Brain microvascular endothelial cell (primary cell): ENCODE results near the gene CHPT1.

Source experiments
- DNase-seq: peaks from one replicate; pipeline ENCODE4 v3.0.0-alpha.2; 2020
- H3K27ac ChIP-seq: fragments of 250-450 bp; sonication (Bioruptor Pico); 2 replicates; pipeline ENCODE4 v1.5.1; 2020; ENCODE audit warnings: mild to moderate bottlenecking, moderate library complexity
- H3K27me3 ChIP-seq: fragments of 250-450 bp; sonication (Bioruptor Pico); replicated peaks from 2 replicates; pipeline ENCODE4 v1.5.1; 2020; ENCODE audit warnings: mild to moderate bottlenecking
- H3K36me3 ChIP-seq: fragments of 250-450 bp; sonication (Bioruptor Pico); replicated peaks from 2 replicates; pipeline ENCODE4 v1.5.1; 2020; ENCODE audit warnings: mild to moderate bottlenecking
- H3K4me3 ChIP-seq: 2 replicates; pipeline ENCODE4 v1.5.1; 2011; ENCODE audit warnings: low read depth, mild to moderate bottlenecking, control low read depth, low read length, moderate library complexity
- CTCF ChIP-seq: IDR thresholded peaks from 2 replicates; pipeline ENCODE4 v1.5.1; 2011; ENCODE audit warnings: low read depth, mild to moderate bottlenecking, moderate library complexity, low read length, control low read depth, inconsistent platforms; ENCODE audit errors: missing control alignments
- in situ Hi-C: cut with HindIII; loops from 2 replicates; pipeline ENCODE4 v1.10.0; 2017; ENCODE audit warnings: low sequenced_read_pairs, low pct_ligation_motif_present

CHPT1 gene

GRCh38 chr12:101743242-101743641 is 45.8 kb downstream of the CHPT1 start:
- H3K4me3 ChIP-seq, result no peak overlapping the region
- no peak for TF ChIP-seq CTCF
- no peaks in the 10 kb centered on the region for H3K27me3 ChIP-seq
- DNase-seq, result no peak
- H3K36me3 ChIP-seq, result peaks cover 14% of the 10 kb centered on the region
- in situ Hi-C loops, result no loop called here
- no peak overlapping the region for H3K27ac ChIP-seq

- in situ Hi-C loops, result no loop called here
- no peak for DNase-seq
- no peak overlapping the region for H3K4me3 ChIP-seq
- H3K27ac ChIP-seq, result no peak overlapping the region
- TF ChIP-seq CTCF, result no peak
- no peaks in the 10 kb centered on the region for H3K27me3 ChIP-seq
- H3K36me3 ChIP-seq, result peaks cover 20% of the 10 kb centered on the region
Measured at GRCh38 chr12:101743724-101744472, 46.5 kb downstream of the CHPT1 start.

DNA sequence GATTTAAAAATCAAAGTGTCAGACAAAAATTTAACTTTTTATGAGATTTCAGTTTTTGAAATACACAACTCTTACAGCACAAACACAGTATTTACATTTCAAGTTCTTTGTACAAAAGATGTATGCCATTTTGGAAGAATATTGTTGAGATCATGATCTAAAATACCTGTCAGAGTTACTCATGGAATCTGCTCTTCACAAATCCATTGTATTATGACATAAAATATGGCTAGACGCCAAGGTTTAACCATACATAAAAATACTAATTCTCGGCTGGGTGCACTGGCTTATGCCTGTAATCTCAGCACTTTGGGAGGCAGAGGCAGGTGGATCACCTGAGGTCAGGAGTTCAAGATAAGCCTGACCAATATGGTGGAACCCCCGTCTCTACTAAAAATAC is 48.0 kb downstream of the CHPT1 start:
- DNase-seq, result no peak
- Histone ChIP-seq H3K36me3 (peaks cover 20% of the 10 kb centered on the region), H3K4me3 (no peak overlapping the region), H3K27ac (no peak overlapping the region), H3K27me3 (no peaks in the 10 kb centered on the region)
- in situ Hi-C loops, result no loop called here
- TF ChIP-seq CTCF, result no peak

- TF ChIP-seq CTCF, result no peak
- Histone ChIP-seq H3K36me3 (peaks cover 20% of the 10 kb centered on the region), H3K4me3 (no peak overlapping the region), H3K27me3 (no peaks in the 10 kb centered on the region), H3K27ac (no peak overlapping the region)
- in situ Hi-C loops, result no loop called here
- DNase-seq, result no peak
Measured at GRCh38 chr12:101746196-101746595, 48.8 kb downstream of the CHPT1 start.

GRCh38 chr12:101746661-101747060 is 49.2 kb downstream of the CHPT1 start:
- Histone ChIP-seq H3K27ac (no peak overlapping the region), H3K4me3 (no peak overlapping the region), H3K27me3 (no peaks in the 10 kb centered on the region), H3K36me3 (peaks cover 22% of the 10 kb centered on the region)
- no peak for TF ChIP-seq CTCF
- DNase-seq, result no peak
- in situ Hi-C loops, result no loop called here

DNA sequence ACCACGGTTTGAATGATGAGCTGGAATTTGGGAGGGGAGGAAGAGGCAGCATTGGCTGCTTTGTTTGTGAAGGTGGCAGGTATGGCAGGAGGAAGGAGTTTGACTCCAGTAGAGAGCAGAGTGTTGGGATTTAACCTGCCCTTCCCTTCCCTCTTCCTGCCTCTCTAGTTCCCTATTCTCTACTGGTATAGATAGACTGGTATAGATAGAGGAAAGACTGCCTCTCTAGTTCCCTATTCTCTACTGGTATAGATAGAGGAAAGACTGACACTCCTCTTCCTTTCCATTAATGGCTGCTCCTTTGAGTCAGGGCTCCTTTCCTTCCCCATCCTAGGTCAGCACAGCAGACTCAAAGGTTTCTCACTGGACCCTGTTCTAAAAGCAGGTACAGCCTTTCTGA is 50.3 kb downstream of the CHPT1 start:
- H3K27ac ChIP-seq, result no peak overlapping the region
- in situ Hi-C loops, result no loop called here
- TF ChIP-seq CTCF, result no peak
- no peak overlapping the region for H3K4me3 ChIP-seq
- DNase-seq, result no peak
- H3K27me3 ChIP-seq, result no peaks in the 10 kb centered on the region
- peaks cover 22% of the 10 kb centered on the region for H3K36me3 ChIP-seq
